ENCODE data around the gene VAT1.

Gene VAT1

DNA sequence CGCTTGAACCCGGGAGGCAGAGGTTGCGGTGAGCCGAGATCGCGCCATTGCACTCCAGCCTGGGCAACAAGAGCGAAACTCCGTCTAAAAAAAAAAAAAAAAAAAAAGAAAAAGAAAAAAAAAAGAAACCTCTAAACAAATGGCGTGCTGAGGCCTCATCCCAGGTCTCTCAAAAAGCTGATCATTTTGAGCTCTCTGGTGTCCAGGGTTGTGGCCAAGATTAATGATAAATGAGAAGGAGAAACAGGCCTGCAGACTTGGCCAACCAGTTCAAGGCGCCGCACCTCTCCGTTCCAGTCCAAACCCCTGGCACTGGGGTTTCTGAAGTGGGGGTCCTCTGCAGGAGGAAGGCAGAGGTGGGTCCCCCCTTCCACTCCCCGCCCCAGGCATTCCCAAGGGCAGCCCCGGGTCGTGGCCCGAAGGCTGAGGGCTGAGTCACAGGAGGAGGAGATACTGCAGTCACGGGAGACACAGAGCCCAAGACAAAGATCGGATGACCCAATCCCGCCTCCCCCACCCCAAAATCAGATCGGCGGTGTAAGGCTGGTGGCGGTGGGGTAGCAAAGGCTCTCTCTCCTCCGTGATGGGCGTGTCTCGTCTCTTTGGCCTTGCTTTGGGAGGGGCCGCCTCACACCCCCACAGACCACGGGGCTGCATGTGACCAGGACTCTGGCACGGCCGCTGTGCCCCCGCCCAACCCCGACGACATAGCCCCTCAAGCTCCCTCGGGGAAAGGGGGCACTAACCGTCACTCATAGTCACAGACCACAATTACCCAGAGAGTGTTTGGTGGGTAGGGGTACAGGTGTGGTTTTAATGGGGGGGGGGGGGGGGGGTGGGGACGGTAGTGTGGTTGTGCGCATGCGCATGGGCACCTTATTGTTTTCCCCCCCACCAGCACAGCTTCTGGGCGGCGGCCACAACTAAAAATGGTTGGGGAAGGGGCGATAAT lies 1.1 kb downstream of the VAT1 start:
- 16% methylated on average over 20 of the region's 40 CpGs for WGBS (ENCODE audit: insufficient coverage)
- H3K9me3 ChIP-seq (ENCODE audit: control extremely low read depth in 1 of 5, control insufficient read depth in 4 of 5, insufficient read depth in 2 of 5, low read depth in 1 of 5, low read length in 4 of 5): no peaks in the 10 kb centered on the region
- peaks cover 0 to 15% (median 6%) of the 10 kb centered on the region in 4 experiments for H3K36me3 ChIP-seq (ENCODE audit: control insufficient read depth in 4 of 4, insufficient read depth in 4 of 4, low read length in 3 of 4)
- ChIA-PET CTCF (interaction anchor here (0.9 to 1.8 kb wide), 4 partner anchors 8 to 178 kb away, joined by 3 to 6 read pairs (median 4); partner anchors contain the start of gene IFI35), POLR2A (interaction anchor here (0.5 to 1.1 kb wide), 3 partner anchors 19 to 295 kb away, joined by 3 to 5 read pairs (median 3); no protein-coding TSS in a partner anchor)
- peak overlapping the region; percentile 81 to 95 (median 87) for H3K4me3 ChIP-seq (ENCODE audit: control insufficient read depth in 1 of 7, extremely low read depth in 1 of 7, insufficient read depth in 4 of 7, low read depth in 2 of 7, low read length in 6 of 7)
- H3K4me1 ChIP-seq (ENCODE audit: control extremely low read depth in 1 of 4, control insufficient read depth in 4 of 4, insufficient read depth in 4 of 4, low read length in 3 of 4): peaks cover 5 to 60% (median 50%) of the 10 kb centered on the region in 4 experiments
- H3K27ac ChIP-seq (ENCODE audit: insufficient read depth in 1 of 2, low read depth in 1 of 2, low read length in 2 of 2, poor library complexity in 1 of 2, severe bottlenecking in 2 of 2): peak overlapping the region in 1 of 2 experiments; percentile 54
- H3K27me3 ChIP-seq (replicated peaks in 2 of 5; ENCODE audit: control insufficient read depth in 4 of 5, insufficient read depth in 5 of 5, low read length in 4 of 5): peaks cover 0 to 2% (median 0%) of the 10 kb centered on the region in 5 experiments
- DNase-seq: peak; percentile 57 to 83 (median 78)

- H3K4me1 ChIP-seq (ENCODE audit: control extremely low read depth in 1 of 4, control insufficient read depth in 4 of 4, insufficient read depth in 4 of 4, low read length in 3 of 4): peaks cover 5 to 56% (median 48%) of the 10 kb centered on the region in 4 experiments
- H3K36me3 ChIP-seq (ENCODE audit: control insufficient read depth in 4 of 4, insufficient read depth in 4 of 4, low read length in 3 of 4): peaks cover 0 to 23% (median 14%) of the 10 kb centered on the region in 4 experiments
- peak overlapping the region in 4 of 7 experiments; percentile 1 to 48 (median 22) for H3K4me3 ChIP-seq (ENCODE audit: control insufficient read depth in 1 of 7, extremely low read depth in 1 of 7, insufficient read depth in 4 of 7, low read depth in 2 of 7, low read length in 6 of 7)
- no peaks in the 10 kb centered on the region for H3K9me3 ChIP-seq (ENCODE audit: control extremely low read depth in 1 of 5, control insufficient read depth in 4 of 5, insufficient read depth in 2 of 5, low read depth in 1 of 5, low read length in 4 of 5)
- CTCF ChIA-PET: interaction anchor here (1.1 kb wide), 1 partner anchor 177 kb away, joined by 3 read pairs; no protein-coding TSS in a partner anchor
- no peaks in the 10 kb centered on the region for H3K27me3 ChIP-seq (replicated peaks in 2 of 5; ENCODE audit: control insufficient read depth in 4 of 5, insufficient read depth in 5 of 5, low read length in 4 of 5)
- POLR2A ChIA-PET: interaction anchor here (1.1 kb wide), 1 partner anchor 296 kb away, joined by 3 read pairs; no protein-coding TSS in a partner anchor
- 68% methylated on average over 2 of the region's 6 CpGs for WGBS (ENCODE audit: insufficient coverage)
- no peak for DNase-seq
- H3K27ac ChIP-seq (ENCODE audit: insufficient read depth in 1 of 2, low read depth in 1 of 2, low read length in 2 of 2, poor library complexity in 1 of 2, severe bottlenecking in 2 of 2): no peak overlapping the region
Observed at GRCh38 chr17:43020030-43020621, 2.1 kb downstream of the VAT1 start.

- Histone ChIP-seq H3K9me3 (ENCODE audit: control extremely low read depth in 1 of 5, control insufficient read depth in 4 of 5, insufficient read depth in 2 of 5, low read depth in 1 of 5, low read length in 4 of 5) (no peaks in the 10 kb centered on the region), H3K4me3 (ENCODE audit: control insufficient read depth in 1 of 7, extremely low read depth in 1 of 7, insufficient read depth in 4 of 7, low read depth in 2 of 7, low read length in 6 of 7) (no peak overlapping the region), H3K27ac (ENCODE audit: insufficient read depth in 1 of 2, low read depth in 1 of 2, low read length in 2 of 2, poor library complexity in 1 of 2, severe bottlenecking in 2 of 2) (no peak overlapping the region), H3K36me3 (ENCODE audit: control insufficient read depth in 4 of 4, insufficient read depth in 4 of 4, low read length in 3 of 4) (peaks cover 2 to 30% (median 20%) of the 10 kb centered on the region in 4 experiments), H3K4me1 (ENCODE audit: control extremely low read depth in 1 of 4, control insufficient read depth in 4 of 4, insufficient read depth in 4 of 4, low read length in 3 of 4) (peaks cover 5 to 51% (median 48%) of the 10 kb centered on the region in 4 experiments), H3K27me3 (replicated peaks in 2 of 5; ENCODE audit: control insufficient read depth in 4 of 5, insufficient read depth in 5 of 5, low read length in 4 of 5) (no peaks in the 10 kb centered on the region)
- ChIA-PET POLR2A (interaction anchor here (0.6 to 0.9 kb wide), 2 partner anchors 55 to 120 kb away, joined by 3 to 11 read pairs; partner anchors contain the start of gene AARSD1), CTCF (interaction anchor here (0.9 to 1.5 kb wide), 2 partner anchors 12 to 18 kb away, joined by 3 to 5 read pairs; no protein-coding TSS in a partner anchor)
- no peak for DNase-seq
- WGBS (ENCODE audit: insufficient coverage): 69% methylated on average over 3 of the region's 7 CpGs
Observed at GRCh38 chr17:43019418-43019817, 2.8 kb downstream of the VAT1 start.

- POLR2A ChIA-PET: interaction anchor here (0.6 to 1.2 kb wide), 4 partner anchors 13 to 296 kb away, joined by 3 to 11 read pairs (median 4); partner anchors contain the start of genes AARSD1 and IFI35
- Histone ChIP-seq H3K4me3 (ENCODE audit: control insufficient read depth in 1 of 7, extremely low read depth in 1 of 7, insufficient read depth in 4 of 7, low read depth in 2 of 7, low read length in 6 of 7) (no peak overlapping the region), H3K27ac (ENCODE audit: insufficient read depth in 1 of 2, low read depth in 1 of 2, low read length in 2 of 2, poor library complexity in 1 of 2, severe bottlenecking in 2 of 2) (peak overlapping the region in 1 of 2 experiments; percentile 44), H3K36me3 (ENCODE audit: control insufficient read depth in 4 of 4, insufficient read depth in 4 of 4, low read length in 3 of 4) (peaks cover 2 to 35% (median 23%) of the 10 kb centered on the region in 4 experiments), H3K27me3 (replicated peaks in 2 of 5; ENCODE audit: control insufficient read depth in 4 of 5, insufficient read depth in 5 of 5, low read length in 4 of 5) (no peaks in the 10 kb centered on the region), H3K4me1 (ENCODE audit: control extremely low read depth in 1 of 4, control insufficient read depth in 4 of 4, insufficient read depth in 4 of 4, low read length in 3 of 4) (peaks cover 5 to 49% (median 47%) of the 10 kb centered on the region in 4 experiments), H3K9me3 (ENCODE audit: control extremely low read depth in 1 of 5, control insufficient read depth in 4 of 5, insufficient read depth in 2 of 5, low read depth in 1 of 5, low read length in 4 of 5) (no peaks in the 10 kb centered on the region)
- CTCF ChIA-PET: interaction anchor here (0.9 to 1.5 kb wide), 3 partner anchors 12 to 196 kb away, joined by 3 to 5 read pairs (median 3); no protein-coding TSS in a partner anchor
- WGBS (ENCODE audit: insufficient coverage): no CpG with 5 or more reads among the region's 4 CpGs
- peak in 2 of 3 donors; percentile 62 to 69 for DNase-seq
Observed at GRCh38 chr17:43018932-43019331, 3.3 kb downstream of the VAT1 start.

GRCh38 chr17:43018008-43018853 lies 4.0 kb downstream of the VAT1 start:
- H3K9me3 ChIP-seq (ENCODE audit: control extremely low read depth in 1 of 5, control insufficient read depth in 4 of 5, insufficient read depth in 2 of 5, low read depth in 1 of 5, low read length in 4 of 5): no peaks in the 10 kb centered on the region
- peaks cover 2 to 42% (median 28%) of the 10 kb centered on the region in 4 experiments for H3K36me3 ChIP-seq (ENCODE audit: control insufficient read depth in 4 of 4, insufficient read depth in 4 of 4, low read length in 3 of 4)
- H3K4me1 ChIP-seq (ENCODE audit: control extremely low read depth in 1 of 4, control insufficient read depth in 4 of 4, insufficient read depth in 4 of 4, low read length in 3 of 4): peaks cover 5 to 53% (median 44%) of the 10 kb centered on the region in 4 experiments
- peak; percentile 43 to 87 (median 81) for DNase-seq
- WGBS (ENCODE audit: insufficient coverage): 76% methylated on average over 15 of the region's 19 CpGs
- peak overlapping the region in 1 of 2 experiments; percentile 44 for H3K27ac ChIP-seq (ENCODE audit: insufficient read depth in 1 of 2, low read depth in 1 of 2, low read length in 2 of 2, poor library complexity in 1 of 2, severe bottlenecking in 2 of 2)
- H3K4me3 ChIP-seq (ENCODE audit: control insufficient read depth in 1 of 7, extremely low read depth in 1 of 7, insufficient read depth in 4 of 7, low read depth in 2 of 7, low read length in 6 of 7): no peak overlapping the region
- H3K27me3 ChIP-seq (replicated peaks in 2 of 5; ENCODE audit: control insufficient read depth in 4 of 5, insufficient read depth in 5 of 5, low read length in 4 of 5): no peaks in the 10 kb centered on the region
- ChIA-PET POLR2A (interaction anchor here (1.1 to 1.2 kb wide), 2 partner anchors 12 to 297 kb away, joined by 3 to 4 read pairs; partner anchors contain the start of gene IFI35), CTCF (interaction anchor here (1.1 to 1.5 kb wide), 2 partner anchors 17 to 195 kb away, joined by 3 to 5 read pairs; no protein-coding TSS in a partner anchor)

DNA sequence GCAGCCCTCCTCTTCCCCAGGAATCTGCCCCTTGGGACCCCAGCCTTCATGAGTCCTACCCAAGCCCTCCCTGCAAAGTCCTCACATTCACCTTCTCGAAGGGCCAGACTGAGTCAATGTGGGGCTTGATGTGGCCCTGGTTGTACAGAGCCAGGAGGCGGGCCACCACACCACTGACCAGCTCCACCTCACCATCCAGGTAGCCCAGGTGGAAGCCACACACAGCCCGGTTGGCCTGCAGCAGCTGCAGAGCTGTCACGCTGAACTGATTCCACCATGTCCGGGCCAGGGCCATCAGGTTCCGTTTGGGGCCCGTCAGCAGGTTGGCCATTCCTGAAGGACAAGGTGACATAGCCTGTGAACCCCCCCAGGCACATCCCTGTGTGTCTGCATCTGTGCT lies 6.0 kb downstream of the VAT1 start:
- DNase-seq: no peak
- no peaks in the 10 kb centered on the region for H3K9me3 ChIP-seq (ENCODE audit: control extremely low read depth in 1 of 5, control insufficient read depth in 4 of 5, insufficient read depth in 2 of 5, low read depth in 1 of 5, low read length in 4 of 5)
- H3K27ac ChIP-seq (ENCODE audit: insufficient read depth in 1 of 2, low read depth in 1 of 2, low read length in 2 of 2, poor library complexity in 1 of 2, severe bottlenecking in 2 of 2): no peak overlapping the region
- peaks cover 2 to 49% (median 34%) of the 10 kb centered on the region in 4 experiments for H3K36me3 ChIP-seq (ENCODE audit: control insufficient read depth in 4 of 4, insufficient read depth in 4 of 4, low read length in 3 of 4)
- POLR2A ChIA-PET: no interaction called here
- no peak overlapping the region for H3K4me3 ChIP-seq (ENCODE audit: control insufficient read depth in 1 of 7, extremely low read depth in 1 of 7, insufficient read depth in 4 of 7, low read depth in 2 of 7, low read length in 6 of 7)
- no peaks in the 10 kb centered on the region for H3K27me3 ChIP-seq (replicated peaks in 2 of 5; ENCODE audit: control insufficient read depth in 4 of 5, insufficient read depth in 5 of 5, low read length in 4 of 5)
- 95% methylated on average over 7 of the region's 7 CpGs for WGBS (ENCODE audit: insufficient coverage)
- CTCF ChIA-PET: no interaction called here
- H3K4me1 ChIP-seq (ENCODE audit: control extremely low read depth in 1 of 4, control insufficient read depth in 4 of 4, insufficient read depth in 4 of 4, low read length in 3 of 4): peaks cover 5 to 48% (median 33%) of the 10 kb centered on the region in 4 experiments

Measured in common myeloid progenitor, CD34-positive (primary cell).